T47D (cell line): ENCODE measurements around the gene SYNE1.
"Not testable (repeated sequence)": the region's sequence is repeated elsewhere in the genome, so short reads cannot be mapped to it uniquely, and the experiment has no call there.

Experiments used
- DNase-seq, 2 experiments: peaks; one replicate each; pipeline versions ENCODE4 v3.0.0 to v3.0.0-alpha.2; 2011 to 2012; ENCODE audit warnings: low read depth in 1 of 2, low spot score in 1 of 2
- JUND ChIP-seq: IDR thresholded peaks from 2 replicates; pipeline ENCODE4 v1.6.1; 2012; ENCODE audit warnings: low read depth
- in situ Hi-C: cut with HindIII; loops from 2 replicates; pipeline ENCODE4 v1.10.0; 2016; ENCODE audit warnings: low sequenced_read_pairs, low pct_unique_long_range_greater_than_20kb

SYNE1 gene

DNA sequence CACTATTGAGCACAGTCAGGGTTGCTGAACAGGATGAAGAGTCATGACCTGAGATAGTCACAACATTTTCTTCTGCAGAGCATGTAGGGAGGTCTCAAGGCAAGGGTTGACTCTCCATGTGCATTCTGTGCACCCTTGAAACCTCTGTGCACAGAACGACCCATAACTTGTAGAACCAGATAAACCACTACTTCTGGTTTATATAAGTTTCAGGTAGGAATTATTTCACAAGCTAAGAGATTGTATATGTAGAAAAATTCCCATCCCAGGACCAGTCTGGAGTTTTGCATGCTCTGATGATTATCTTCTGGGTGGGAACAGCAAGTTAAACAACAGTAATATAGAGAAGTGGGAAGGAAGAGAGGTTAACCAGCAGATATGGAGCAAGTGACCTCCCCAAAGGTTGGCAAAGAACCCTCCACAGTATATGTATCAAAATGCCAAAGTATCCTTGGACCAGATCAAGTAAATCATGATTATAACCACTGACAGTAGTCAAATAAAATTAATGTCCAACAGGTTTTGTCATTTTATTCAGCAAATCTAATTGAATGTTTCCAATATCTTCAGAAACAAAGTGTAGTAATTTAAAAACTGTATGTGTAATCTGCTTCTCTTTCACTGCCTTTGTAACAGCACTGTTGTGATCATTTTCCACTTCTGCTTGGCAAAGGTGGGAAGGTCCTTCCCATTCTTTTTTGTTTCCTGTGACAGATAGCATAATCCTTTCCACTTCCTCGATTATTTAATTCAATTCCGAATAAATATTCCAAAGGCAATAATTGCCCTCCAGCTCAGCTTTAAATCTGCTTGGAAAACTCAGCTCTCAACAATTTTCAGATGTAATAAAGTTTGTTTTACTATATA lies 104.4 kb downstream of the SYNE1 start:
- TF ChIP-seq JUND = no peak
- DNase-seq = peak in 1 of 2 experiments; percentile 22
- in situ Hi-C loops = no loop called here

DNA sequence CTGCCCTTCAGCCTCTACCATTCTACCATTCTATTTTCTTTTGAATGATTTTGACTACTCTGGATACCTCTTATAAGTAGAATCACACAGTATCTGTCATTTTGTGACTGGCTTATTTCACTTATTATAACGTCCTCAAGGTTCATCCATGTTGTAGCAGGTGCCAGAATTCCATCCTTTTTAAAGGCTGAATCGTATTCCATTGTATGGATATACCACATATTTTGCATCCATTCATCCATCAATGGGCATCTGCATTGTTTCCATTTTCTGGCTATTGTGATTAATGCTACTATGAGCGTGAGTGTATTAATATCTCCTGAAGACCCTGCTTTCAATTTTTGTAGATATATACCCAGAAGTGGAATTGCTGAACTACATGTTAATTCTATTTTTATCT lies 105.5 kb downstream of the SYNE1 start:
- in situ Hi-C loops = no loop called here
- no peak for TF ChIP-seq JUND
- no peak for DNase-seq

DNA sequence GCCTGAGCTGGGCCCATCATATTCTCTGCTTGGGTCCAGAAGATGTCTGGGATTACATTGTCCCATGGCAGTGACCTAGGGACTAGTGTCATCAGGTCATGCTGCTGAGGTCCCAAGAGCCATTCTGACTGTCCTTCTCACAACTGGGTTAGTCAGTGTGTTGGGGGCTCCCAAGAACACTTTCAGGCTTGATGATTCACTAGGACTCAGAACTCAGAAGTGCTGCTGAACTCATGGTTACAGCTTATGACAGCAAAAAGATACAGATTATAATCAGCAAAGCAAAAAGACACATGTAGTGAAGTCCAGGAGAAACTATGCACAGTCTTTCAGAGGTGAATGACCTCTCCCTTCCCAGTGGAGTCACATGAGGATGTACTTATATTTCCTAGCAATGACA lies 107.8 kb downstream of the SYNE1 start:
- in situ Hi-C loops = no loop called here
- DNase-seq = no peak
- TF ChIP-seq JUND = no peak

DNA sequence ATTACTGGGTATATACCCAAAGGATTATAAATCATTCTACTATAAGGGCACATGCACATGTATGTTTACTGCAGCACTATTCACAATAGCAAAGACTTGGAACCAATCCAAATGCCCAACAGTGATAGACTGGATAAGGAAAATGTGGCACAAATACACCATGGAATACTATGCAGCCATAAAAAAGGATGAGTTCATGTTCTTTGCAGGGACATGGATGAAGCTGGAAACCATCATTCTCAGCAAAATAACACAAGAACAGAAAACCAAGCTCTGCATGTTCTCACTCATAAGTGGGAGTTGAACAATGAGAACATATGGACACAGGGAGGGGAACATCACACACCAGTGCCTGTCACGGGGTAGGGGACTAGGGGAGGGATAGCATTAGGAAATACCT lies 123.0 kb downstream of the SYNE1 start:
- DNase-seq, in situ Hi-C loops: not testable (repeated sequence)

- no peak for DNase-seq
- in situ Hi-C loops = no loop called here
- no peak for TF ChIP-seq JUND
Observed at GRCh38 chr6:152509916-152510315, 127.2 kb downstream of the SYNE1 start.

- DNase-seq = no peak
- TF ChIP-seq JUND = no peak
- in situ Hi-C loops = no loop called here
Observed at GRCh38 chr6:152508477-152508876, 128.7 kb downstream of the SYNE1 start.

GRCh38 chr6:152503546-152503945 lies 133.6 kb downstream of the SYNE1 start:
- no peak for DNase-seq
- TF ChIP-seq JUND = no peak
- in situ Hi-C loops = no loop called here

GRCh38 chr6:152502421-152503188 lies 134.6 kb downstream of the SYNE1 start:
- no peak for TF ChIP-seq JUND
- no peak for DNase-seq
- in situ Hi-C loops = no loop called here

DNA sequence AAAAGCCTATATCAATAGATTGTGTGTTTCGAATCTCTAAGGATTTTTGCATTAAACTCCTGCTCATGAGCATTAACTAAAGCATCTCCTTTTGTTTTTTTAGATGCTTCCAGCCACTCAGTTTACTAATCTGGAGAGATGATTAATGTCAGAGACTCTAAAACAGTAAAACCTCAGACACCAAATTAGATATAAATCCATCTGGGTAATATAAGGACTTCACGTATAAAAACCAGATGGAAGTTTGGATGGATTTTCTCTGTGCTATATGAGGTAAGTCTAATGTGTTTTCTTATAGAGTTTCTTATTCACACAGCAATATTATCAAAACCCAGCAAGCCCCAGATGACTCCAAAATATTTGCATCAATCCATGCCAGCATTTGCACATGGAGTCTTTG lies 137.2 kb downstream of the SYNE1 start:
- DNase-seq = no peak
- TF ChIP-seq JUND = no peak
- in situ Hi-C loops = no loop called here

- TF ChIP-seq JUND = no peak
- no peak for DNase-seq
- in situ Hi-C loops = no loop called here
Observed at GRCh38 chr6:152496731-152497130, 140.4 kb downstream of the SYNE1 start.

- in situ Hi-C loops, DNase-seq: not testable (repeated sequence)
Observed at GRCh38 chr6:152495456-152495855, 141.7 kb downstream of the SYNE1 start.

DNA sequence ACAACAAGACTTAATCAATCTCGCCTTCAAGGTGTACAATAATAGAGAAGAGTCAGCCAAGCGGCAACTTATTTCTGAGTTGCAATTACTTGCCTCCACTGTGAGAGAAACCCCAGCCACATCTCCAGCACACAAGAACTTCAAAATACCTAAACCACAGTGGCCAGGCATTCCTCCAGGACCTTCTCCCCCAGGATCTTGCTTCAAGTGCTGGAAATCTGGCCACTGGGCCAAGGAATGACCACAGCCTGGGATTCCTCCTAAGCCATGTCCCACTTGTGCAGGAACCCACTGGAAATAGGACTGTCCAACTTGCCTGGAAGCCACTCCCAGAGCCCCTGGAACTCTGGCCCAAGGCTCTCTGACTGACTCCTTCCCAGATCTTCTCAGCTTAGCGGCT lies 144.9 kb downstream of the SYNE1 start:
- in situ Hi-C loops, DNase-seq: not testable (repeated sequence)

GRCh38 chr6:152491501-152491900 lies 145.7 kb downstream of the SYNE1 start:
- in situ Hi-C loops, DNase-seq: not testable (repeated sequence)

DNA sequence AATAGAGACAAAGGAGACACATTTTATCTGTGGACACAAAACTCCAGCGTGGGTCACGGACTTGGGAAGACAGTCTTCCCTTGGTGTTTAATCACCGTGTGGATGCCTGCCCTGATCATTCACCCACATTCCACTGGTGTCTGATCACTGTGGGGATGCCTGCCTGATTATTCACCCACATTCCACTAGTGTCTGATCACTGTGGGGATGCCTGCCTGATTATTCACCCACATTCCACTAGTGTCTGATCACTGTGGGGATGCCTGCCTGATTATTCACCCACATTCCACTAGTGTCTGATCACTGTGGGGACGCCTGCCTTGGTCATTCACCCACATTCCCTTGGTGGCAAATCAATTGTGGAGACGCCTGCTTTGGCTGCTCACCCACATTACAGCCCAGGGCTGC lies 146.2 kb downstream of the SYNE1 start:
- DNase-seq, in situ Hi-C loops: not testable (repeated sequence)
